Measurements from ENCODE around the gene TMEM273.

TMEM273 gene

DNA sequence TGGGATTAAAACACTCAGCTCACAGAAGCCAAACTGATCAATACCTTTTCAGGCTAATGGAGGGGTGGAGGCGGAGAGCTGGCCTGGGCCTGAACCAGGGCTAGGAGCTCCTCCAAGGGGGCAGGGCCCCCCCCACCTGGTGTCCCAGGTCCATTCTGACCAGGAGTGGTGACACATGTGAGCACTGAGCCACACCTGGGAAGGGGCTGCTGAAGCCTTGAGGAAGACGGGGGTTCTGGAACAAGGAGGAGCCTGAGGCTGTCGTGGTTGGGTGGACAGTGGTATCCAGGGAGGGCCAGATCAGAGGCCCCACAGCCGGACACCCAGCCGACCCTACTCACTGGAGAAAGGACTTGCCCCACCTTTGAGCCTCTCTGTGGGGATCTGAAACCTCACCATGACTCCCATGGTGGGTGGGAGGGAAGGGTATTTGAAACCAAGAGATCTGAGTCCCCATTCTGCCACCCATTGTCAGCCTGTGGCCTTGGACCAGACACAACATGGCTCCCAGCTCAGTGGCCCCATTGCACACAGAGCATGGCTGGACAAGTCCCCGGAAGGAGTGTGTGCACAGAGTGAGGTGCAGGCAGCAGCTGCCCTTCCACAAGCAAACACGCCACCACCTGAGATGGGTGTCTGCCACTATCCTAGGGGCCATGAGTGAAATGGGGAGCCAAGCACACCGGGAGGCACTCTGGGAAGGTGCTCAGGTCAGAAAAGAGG is 12.4 kb downstream of the TMEM273 start:
- TF ChIP-seq GATA2 (IDR thresholded peaks at IDR 0.05; ENCODE audit: low read depth, low read length) (no peak), GATA3 (IDR thresholded peaks at IDR 0.05; ENCODE audit: low read depth, low read length) (no peak)

DNA sequence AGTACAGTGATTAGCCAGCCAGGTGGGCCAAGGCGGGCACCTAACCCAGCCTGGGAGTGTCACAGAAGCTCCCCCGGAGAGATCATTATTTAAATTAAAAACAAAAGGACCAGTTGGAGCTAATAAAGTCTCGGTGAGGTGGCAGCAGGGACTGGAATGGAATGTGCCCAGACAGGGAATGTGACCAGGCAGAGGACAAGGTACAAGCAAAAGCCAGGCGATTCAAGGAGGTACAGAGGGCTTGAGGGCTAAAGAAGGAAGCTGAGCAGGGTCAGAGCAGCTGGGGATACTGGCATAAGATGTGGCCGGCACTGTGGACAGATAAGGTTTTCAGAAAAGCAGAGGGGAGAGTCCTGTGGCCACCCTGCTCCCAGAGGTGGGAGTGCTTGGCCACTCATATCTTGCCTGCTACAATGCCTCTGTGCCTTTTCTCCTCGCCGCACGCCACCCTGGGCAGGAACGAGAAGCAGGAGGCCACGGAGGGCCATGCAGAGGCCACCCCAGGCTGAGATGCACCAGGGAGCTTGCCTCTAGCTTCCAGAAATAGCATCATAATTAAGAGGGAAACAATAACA is 13.2 kb downstream of the TMEM273 start:
- TF ChIP-seq GATA3 (IDR thresholded peaks at IDR 0.05; ENCODE audit: low read depth, low read length) (no peak), GATA2 (IDR thresholded peaks at IDR 0.05; ENCODE audit: low read depth, low read length) (no peak)

DNA sequence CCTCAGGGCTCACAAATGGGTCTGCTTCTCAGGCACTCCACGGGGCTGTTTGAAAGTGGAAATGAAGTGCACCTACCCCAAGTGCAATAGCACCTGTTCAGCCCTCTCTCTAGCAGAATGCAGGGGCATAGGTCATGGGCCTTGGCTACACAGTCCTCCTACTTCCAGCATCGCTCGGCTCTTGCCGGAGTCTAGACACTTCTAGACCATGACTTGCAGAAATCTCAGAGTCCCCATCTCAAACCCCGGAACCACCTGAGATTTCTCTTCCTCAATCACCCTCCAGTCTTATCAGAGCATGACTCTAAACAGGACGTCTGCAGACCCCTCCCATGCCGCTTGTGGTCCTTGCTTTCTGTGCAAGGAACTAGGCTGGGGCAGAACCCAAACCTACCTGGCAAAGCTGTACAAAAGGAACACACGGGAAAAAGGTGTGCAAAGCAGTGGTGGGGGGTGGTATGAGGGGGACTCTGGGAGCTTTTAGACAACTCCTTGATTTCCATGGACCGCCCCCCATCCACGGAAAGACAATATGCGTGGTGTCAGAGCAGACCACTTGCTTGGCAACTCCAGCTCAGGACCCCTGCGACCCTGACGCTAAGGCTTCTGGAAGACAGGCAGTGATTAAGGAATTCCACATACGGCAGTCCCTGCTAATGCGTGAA is 13.8 kb downstream of the TMEM273 start:
- TF ChIP-seq GATA2 (IDR thresholded peaks at IDR 0.05; ENCODE audit: low read depth, low read length): no peak
- no peak for TF ChIP-seq GATA3 (IDR thresholded peaks at IDR 0.05; ENCODE audit: low read depth, low read length)

DNA sequence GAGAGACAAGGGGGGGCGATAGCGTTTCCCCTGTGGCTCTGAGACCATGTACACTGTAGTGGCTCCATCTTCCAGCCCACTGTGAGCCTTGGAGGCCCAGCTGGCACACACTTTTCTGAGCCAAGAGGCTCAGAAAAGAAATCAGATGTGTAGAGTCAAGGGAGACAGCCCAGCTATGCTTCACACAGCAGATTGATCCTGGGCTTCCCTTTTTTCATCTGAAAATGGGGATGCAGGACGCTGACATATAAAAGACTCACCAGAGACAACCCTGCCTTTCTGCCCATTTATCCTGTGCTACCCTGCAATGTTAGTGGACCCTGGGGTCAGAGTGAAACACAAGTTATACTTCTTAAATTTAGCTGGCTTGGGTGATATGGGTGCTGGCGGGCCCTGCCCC is 14.3 kb downstream of the TMEM273 start:
- no peak for TF ChIP-seq GATA2 (IDR thresholded peaks at IDR 0.05; ENCODE audit: low read depth, low read length)
- no peak for TF ChIP-seq GATA3 (IDR thresholded peaks at IDR 0.05; ENCODE audit: low read depth, low read length)

DNA sequence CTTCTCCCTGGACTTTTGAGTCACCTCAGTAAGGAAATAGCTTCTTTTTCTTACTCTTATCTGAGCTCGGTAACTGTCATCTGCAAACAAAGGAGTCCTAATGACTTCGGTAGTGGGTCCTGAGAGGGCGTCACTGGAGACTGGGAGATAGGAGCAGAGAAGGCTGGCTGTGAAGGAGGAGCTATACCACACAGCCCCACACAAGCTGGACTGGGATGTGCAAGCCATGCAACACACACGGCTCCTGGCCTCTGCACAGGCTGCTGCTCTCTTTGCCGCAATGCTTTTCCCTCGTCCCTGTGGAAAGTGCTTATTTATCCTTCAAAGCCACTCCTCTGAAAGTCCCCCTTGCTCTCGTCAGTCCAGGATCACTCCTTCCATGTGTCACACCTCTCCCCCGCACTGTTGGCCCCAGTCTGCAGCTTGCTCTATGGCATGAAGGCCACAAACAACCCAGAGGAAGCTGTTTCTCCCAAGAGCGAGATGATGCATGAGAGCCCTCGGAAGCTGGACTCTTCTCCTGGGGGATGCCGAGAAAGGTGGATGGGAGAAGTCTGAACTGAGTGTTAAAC is 14.9 kb downstream of the TMEM273 start:
- TF ChIP-seq GATA2 (IDR thresholded peaks at IDR 0.05; ENCODE audit: low read depth, low read length) (no peak), GATA3 (IDR thresholded peaks at IDR 0.05; ENCODE audit: low read depth, low read length) (no peak)

DNA sequence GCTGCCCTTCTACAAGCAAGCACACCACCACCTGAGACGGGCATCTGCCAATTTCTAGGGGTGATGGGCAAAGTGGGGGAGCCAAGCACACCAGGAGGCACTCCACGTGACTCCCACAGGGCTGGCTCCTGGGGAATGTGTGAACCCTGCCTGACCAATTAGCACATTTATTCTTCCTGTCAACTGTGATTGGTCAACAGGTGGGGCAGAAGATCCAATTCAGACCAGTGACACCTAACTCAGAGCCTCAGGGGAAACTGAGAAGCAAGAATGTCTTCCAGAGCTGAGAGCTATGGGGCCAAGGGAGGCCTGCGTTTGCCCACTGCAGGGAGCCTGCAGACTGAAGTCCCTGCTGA is 15.4 kb downstream of the TMEM273 start:
- TF ChIP-seq GATA3 (IDR thresholded peaks at IDR 0.05; ENCODE audit: low read depth, low read length) (no peak), GATA2 (IDR thresholded peaks at IDR 0.05; ENCODE audit: low read depth, low read length) (no peak)

DNA sequence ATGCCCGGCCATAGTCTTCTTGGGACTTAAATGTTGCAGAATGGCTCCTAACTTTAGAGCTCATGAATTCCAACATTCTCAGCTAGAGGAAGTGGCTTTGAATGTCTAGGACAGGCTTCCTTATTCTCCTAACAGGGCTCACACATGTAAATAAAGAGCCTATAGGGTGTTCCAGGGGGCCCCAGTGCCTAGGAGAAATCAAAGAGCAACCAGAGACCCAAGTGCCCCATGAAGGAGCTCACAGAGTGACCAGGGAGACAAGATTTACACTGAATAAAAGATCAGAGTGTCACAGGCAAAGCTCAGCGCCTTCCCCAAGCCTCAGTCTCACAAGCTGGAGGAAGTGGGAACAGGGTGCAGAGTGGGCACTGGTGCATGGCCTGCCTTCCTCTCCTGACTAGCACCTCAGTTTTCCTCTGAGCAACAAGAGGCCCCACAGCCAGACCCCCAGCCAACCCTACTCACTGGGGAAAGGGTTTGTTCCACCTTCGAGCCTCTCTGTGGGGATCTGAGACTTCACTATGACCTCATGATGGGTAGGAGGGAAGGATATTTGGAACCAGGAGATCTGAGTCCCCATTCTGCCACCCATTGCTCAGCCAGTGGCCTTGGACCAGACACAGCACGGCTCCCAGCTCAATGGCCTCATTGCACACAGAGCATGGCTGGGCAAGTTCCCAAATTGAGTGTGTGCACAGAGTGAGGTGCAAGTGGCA is 16.0 kb downstream of the TMEM273 start:
- TF ChIP-seq GATA3 (IDR thresholded peaks at IDR 0.05; ENCODE audit: low read depth, low read length) (no peak), GATA2 (IDR thresholded peaks at IDR 0.05; ENCODE audit: low read depth, low read length) (no peak)

DNA sequence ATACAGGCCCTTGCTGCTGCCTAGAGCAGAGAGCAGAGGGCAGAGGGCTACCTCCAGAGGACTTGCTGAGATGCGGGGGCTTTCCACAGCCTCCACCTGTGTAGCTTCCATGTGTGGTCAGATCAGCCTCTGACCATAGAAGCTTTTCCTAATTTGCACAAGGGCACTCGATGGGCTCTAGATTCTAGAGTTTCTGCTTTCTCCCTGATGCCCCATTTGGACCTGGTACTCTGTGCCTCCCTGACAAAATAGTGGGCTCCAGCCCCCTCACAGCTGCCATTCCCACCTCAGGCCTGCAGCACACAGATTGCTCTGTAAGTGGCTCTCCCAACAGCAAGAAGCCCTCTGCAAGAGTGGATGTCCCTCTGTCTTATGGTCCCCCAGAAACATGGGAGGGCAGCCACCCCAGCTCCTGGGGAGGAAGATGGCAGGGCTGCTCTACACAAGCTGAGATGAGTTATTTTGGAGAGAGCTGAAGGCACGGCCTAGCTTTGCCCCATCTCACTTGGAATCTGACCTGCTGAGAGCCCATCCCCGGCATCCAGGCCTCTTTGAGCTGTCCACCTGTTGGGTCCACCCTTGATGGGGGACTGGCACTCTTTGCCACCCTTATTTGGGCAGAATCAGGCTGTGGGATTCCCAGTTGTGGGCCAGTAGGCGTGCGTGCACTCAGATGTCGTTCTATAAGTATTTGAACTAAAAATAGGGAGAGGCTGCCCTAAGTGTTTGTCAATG is 16.7 kb downstream of the TMEM273 start:
- TF ChIP-seq GATA3 (IDR thresholded peaks at IDR 0.05; ENCODE audit: low read depth, low read length) (no peak), GATA2 (IDR thresholded peaks at IDR 0.05; ENCODE audit: low read depth, low read length) (no peak)

DNA sequence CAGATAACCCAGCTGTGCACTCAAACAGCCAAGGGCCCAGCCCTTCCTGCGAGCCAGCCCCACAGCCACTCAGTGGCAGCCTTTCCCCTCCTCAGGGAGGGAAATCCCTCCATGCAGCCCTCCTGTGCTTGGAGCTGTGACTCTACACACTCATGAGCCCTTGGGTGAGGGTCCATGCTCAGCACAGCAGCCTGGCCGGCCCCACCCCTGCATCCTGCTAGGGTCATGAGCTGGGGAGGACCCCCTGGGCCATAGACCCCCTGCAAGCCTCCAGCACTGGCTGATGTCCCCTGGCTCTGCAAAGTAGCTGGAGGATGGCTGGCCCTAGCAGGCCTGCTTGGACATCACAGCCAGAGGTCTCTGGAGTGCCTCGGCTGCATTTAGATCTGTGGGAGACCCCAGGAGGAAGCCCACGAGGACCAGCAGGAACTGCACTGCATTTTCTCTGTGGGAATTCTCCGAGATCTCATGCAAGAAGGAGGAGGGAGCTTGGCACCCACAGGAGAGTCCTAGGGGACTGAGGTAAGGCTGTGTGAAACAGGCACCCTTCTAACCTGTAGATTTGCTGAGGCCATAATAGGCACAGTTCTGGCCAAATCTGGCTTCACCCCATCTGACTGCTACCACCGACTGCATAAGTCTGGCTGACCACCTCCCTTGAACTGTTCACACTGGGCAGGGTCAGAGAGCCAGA is 17.4 kb downstream of the TMEM273 start:
- TF ChIP-seq GATA2 (IDR thresholded peaks at IDR 0.05; ENCODE audit: low read depth, low read length): no peak

DNA sequence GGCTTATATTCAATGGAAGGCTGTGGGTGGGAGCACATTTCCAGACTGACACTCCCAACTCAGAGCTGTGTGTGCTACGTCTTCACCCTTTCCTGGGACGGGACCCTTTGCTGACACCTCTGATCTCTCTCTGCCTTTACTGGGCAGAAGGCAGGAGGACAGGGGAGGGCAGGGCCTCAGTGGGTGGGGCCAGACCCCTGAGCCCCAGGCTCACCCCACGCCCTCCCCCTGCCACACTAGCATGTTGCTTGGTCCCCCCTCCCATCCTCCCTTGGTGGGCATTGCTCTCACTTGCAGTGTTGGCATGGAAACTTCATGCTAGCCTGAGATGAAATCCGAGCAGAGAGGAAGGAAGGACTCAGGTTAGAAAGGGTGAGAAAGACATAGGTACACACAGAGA is 18.4 kb downstream of the TMEM273 start:
- TF ChIP-seq GATA2 (IDR thresholded peaks at IDR 0.05; ENCODE audit: low read depth, low read length) (no peak), GATA3 (IDR thresholded peaks at IDR 0.05; ENCODE audit: low read depth, low read length) (no peak)

DNA sequence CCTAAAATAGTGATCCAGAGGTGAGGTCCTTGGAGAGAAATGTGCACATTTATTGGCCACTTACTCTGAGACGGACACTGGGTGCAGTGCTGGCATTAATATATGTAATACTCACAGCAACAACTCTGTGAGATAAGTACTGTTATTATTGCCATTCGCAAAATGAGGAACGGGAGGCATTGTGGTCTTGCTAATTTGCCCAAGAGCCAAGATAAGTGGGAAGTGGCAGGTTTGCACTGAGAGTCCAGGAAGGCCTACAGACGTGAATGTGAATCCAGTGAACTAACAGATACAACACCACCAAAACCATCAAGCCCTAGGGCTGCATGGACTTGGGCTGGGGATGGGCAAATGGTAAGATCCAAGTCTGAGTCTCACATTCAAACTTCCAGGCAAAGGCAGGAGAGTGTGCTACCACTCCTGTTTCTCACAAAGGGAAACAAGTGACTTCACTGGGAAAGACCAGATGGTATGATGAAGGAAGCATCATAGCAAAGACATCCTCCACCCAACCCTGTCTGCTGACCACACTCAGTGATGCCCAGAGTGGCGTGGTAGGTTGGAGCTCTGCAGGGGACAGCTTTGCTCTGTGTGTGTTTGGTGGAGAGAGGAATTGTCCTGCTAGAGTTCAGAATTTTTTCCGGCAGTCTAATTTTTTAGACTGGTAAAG is 19.2 kb downstream of the TMEM273 start:
- TF ChIP-seq GATA3 (IDR thresholded peaks at IDR 0.05; ENCODE audit: low read depth, low read length) (no peak), GATA2 (IDR thresholded peaks at IDR 0.05; ENCODE audit: low read depth, low read length) (no peak)

DNA sequence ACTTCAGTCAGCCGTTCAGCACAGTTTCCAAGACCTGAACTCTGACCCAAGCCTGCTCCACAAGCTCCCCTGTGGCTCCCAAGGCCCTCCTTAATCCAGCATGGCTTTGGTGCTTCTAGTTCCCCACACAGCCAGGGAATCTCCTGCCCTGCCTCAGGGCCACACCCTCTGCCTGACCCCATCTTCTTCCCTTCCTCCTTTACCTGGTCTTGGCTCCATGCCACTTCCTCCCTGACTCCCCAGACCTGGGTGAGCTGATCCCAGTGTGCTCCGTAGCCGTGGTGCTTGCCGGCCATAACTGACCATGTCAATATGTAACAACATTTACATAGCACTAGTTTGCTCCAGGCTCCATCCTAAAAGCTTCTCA is 20.0 kb downstream of the TMEM273 start:
- TF ChIP-seq GATA3 (IDR thresholded peaks at IDR 0.05; ENCODE audit: low read depth, low read length) (no peak), GATA2 (IDR thresholded peaks at IDR 0.05; ENCODE audit: low read depth, low read length) (no peak)

Data from SH-SY5Y (cell line).